SU-DHL-6 (cell line): ENCODE measurements around the gene DUSP2.

Experiments
- EZH2phosphoT487 ChIP-seq: fragments of 200-600 bp; sonication (generic), shearing (Covaris generic); conservative IDR thresholded peaks from 2 replicates; pipeline ENCODE4 v1.6.1; 2018; ENCODE audit warnings: mild to moderate bottlenecking, antibody characterized with exemption, low read length, moderate library complexity, mixed read lengths
- TF ChIP-seq, protein P1 (sequence below): fragments of 200-600 bp; sonication (generic); IDR thresholded peaks from one replicate; pipeline ENCODE4 v1.5.1; 2017; ENCODE audit warnings: antibody characterized with exemption, mild to moderate bottlenecking, low read length, moderate library complexity; ENCODE audit not compliant: insufficient read depth, poor library complexity, severe bottlenecking

DNA sequence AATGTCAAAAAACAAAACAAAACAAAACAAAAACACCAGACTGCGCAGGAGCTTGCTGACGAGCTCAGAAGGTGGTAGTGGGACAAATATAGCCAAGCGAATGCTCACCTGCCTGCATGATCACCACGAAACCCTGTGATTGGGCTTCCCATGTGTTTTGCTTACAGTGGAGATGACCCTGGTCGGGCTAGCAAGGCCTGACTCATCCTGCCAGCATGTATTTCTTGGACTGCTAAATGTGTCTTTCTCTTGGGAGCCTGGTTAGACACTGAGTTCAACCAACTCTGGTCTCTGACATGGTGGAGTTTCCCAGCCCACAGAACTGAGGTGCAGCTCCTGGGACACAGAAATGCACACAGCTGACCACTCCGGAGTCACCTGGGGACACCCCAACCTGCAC, 30.7 kb upstream of the DUSP2 start:
- TF ChIP-seq, protein P1, sequence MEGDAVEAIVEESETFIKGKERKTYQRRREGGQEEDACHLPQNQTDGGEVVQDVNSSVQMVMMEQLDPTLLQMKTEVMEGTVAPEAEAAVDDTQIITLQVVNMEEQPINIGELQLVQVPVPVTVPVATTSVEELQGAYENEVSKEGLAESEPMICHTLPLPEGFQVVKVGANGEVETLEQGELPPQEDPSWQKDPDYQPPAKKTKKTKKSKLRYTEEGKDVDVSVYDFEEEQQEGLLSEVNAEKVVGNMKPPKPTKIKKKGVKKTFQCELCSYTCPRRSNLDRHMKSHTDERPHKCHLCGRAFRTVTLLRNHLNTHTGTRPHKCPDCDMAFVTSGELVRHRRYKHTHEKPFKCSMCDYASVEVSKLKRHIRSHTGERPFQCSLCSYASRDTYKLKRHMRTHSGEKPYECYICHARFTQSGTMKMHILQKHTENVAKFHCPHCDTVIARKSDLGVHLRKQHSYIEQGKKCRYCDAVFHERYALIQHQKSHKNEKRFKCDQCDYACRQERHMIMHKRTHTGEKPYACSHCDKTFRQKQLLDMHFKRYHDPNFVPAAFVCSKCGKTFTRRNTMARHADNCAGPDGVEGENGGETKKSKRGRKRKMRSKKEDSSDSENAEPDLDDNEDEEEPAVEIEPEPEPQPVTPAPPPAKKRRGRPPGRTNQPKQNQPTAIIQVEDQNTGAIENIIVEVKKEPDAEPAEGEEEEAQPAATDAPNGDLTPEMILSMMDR: no peak
- no peak for TF ChIP-seq EZH2phosphoT487
